Measurements from ENCODE around the gene KLF13.

Gene KLF13

DNA sequence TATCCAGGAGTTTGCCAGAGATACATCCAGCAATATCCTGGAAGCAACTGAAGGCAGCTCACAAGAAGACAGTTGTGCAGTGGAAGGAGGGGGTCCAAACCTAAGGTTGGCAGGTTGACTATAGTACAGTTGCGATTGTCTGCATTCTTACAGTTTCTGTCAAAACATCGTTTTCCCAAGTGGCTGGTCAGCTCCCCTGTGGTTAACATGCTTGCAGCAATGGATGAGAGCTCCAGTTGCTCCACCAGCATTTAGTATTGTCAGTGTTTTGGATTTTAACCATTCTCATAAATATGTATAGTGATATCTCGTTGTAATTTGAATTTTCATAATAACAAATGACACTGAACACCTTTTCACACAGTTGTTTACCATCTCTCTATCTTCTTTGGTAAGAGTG, 31.5 kb downstream of the KLF13 start:
- H3K27ac ChIP-seq: no peak overlapping the region
- no peak for TF ChIP-seq CTCF (conservative IDR thresholded peaks at IDR 0.05)
- TF ChIP-seq ZFX (IDR thresholded peaks at IDR 0.05): no peak

DNA sequence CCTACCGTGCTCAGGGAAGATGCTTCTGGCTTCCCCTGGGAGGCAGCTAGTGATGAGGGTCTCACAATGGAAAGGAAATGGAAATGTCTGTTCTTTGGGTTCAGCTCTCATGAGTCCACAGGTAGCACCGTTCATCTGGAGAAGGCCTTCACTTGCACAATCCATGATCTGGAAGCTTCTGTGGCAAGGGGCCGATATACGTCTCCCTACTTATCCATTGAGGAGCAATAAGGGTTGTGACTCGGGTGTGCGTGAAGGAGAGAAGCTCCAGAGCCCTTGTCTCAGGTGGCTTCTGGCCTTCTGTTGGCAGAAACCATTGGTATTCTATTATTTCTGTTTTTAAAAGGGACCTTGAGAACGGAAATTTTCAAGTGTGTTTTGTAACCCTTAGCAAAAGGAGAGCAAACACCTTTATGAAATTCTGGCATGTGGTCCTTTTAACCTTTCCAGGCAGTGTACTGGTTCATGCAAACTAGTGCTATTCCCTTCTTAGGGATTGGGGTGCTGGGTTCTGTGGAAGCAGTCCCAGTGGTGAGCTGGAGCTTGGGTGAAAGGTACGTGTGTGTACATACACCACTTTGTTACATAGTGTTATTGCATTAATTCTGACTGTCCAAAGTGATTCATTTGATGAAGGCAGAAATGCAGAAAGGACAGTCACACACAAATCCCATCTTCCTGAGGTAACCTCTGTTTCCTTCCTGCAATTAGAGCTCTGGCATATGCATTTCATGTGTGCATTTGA, 32.5 kb downstream of the KLF13 start:
- no peak overlapping the region for H3K27ac ChIP-seq
- no peak for TF ChIP-seq CTCF (conservative IDR thresholded peaks at IDR 0.05)
- no peak for TF ChIP-seq ZFX (IDR thresholded peaks at IDR 0.05)

GRCh38 chr15:31359702-31360111, 33.1 kb downstream of the KLF13 start:
- H3K27ac ChIP-seq: no peak overlapping the region
- TF ChIP-seq ZFX (IDR thresholded peaks at IDR 0.05) (no peak), CTCF (conservative IDR thresholded peaks at IDR 0.05) (no peak)

DNA sequence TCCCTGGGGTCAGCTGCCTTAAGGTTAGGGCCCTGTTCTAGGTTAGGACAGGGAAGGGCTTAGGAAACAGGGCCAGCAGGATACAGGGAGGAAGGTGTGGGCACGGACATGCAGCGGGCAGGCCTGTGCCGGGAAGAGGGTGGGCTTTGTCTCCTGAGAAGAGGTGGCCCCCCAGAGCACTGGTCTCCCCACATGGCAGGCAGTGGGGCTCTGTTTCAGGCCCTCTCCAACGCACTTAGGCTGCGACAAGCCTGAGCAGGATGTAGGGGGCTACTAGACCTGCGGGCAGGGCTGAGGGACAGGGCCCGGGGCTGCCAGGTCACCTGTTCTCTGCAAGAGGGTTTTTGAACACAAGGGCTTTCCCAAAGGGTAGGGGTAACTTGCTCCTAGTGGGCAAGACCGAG, 33.5 kb downstream of the KLF13 start:
- no peak for TF ChIP-seq CTCF (conservative IDR thresholded peaks at IDR 0.05)
- no peak for TF ChIP-seq ZFX (IDR thresholded peaks at IDR 0.05)
- H3K27ac ChIP-seq: no peak overlapping the region

- TF ChIP-seq ZFX (IDR thresholded peaks at IDR 0.05) (no peak), CTCF (conservative IDR thresholded peaks at IDR 0.05) (no peak)
These were observed 34.5 kb downstream of the KLF13 start for GRCh38 chr15:31360843-31361763.

DNA sequence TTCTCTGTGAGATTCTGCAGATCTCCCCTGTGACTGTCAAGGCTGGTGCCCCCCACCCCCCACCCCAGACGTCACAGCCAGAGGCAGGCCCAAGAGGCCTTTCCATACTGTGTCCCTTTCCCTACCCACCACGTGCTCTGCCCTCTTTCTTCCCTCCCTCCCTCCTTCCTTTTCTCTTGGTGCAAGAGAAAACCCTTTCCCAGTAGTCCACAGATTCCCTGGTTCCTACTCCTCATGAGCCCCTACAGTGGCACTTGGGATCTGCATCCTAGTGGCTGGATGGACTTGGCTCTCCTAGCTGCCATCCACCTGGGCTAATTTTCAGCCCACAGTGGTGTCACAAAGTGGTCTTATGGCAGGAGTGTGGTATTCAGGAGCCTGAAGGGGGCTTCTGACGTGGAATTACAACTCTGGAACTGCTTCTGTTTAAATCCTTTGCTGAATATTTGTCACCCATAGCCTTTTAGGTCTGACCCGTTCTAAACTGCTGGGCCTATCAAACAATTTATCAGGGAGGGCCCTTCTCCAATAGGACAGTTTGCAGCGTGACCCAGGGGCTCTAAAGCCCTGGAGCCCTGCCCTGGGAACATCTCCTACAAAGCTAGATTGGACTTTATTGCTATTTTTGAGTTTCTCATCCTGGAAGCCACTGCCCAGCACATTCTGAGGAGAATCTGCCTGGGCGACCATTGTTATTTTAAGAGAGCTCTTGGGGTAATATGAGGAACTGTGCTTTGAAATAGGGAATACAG, 35.3 kb downstream of the KLF13 start:
- no peak overlapping the region for H3K27ac ChIP-seq
- TF ChIP-seq ZFX (IDR thresholded peaks at IDR 0.05) (no peak), CTCF (conservative IDR thresholded peaks at IDR 0.05) (no peak)

More at GRCh38 chr15:31360843-31361763, 34.5 kb downstream of the KLF13 start:
- no peak overlapping the region for H3K27ac ChIP-seq
